ENCODE measurements around the gene EFCC1. TPM values are rescaled to one million over a fixed set of nuclear protein-coding genes. Genes with fewer than 3 reads are reported as not detected.

The EFCC1 gene
- total RNA-seq, 4 donors from 2014 or later: 0.76 to 2.5 (median 1.1) TPM

- Histone ChIP-seq H3K27me3 (no peaks in the 10 kb centered on the region), H3K4me3 (no peak overlapping the region), H3K36me3 (no peaks in the 10 kb centered on the region), H3K9me3 (no peaks in the 10 kb centered on the region), H3K4me1 (peaks cover 26% of the 10 kb centered on the region), H3K27ac (no peak overlapping the region)
- TF ChIP-seq POLR2A (IDR thresholded peaks at IDR 0.05): no peak
- TF ChIP-seq CTCF (IDR thresholded peaks at IDR 0.05): no peak
- no peak for TF ChIP-seq EP300 (IDR thresholded peaks at IDR 0.05)
- no peak for TF ChIP-seq POLR2AphosphoS5 (IDR thresholded peaks at IDR 0.05)
- WGBS: 94% methylated on average over 3 of the region's 3 CpGs
- DNase-seq (ENCODE audit: low spot score in 2 of 2): no peak
Measured at GRCh38 chr3:129054605-129055104, 53.6 kb downstream of the EFCC1 start.

GRCh38 chr3:129056451-129057173 lies 55.5 kb downstream of the EFCC1 start:
- Histone ChIP-seq H3K27me3 (no peaks in the 10 kb centered on the region), H3K9me3 (no peaks in the 10 kb centered on the region), H3K36me3 (no peaks in the 10 kb centered on the region), H3K4me1 (peaks cover 26% of the 10 kb centered on the region), H3K4me3 (no peak overlapping the region), H3K27ac (no peak overlapping the region)
- 78% methylated on average over 9 of the region's 9 CpGs for WGBS
- DNase-seq (ENCODE audit: low spot score in 2 of 2): no peak
- no peak for TF ChIP-seq EP300 (IDR thresholded peaks at IDR 0.05)
- no peak for TF ChIP-seq POLR2A (IDR thresholded peaks at IDR 0.05)
- no peak for TF ChIP-seq CTCF (IDR thresholded peaks at IDR 0.05)
- TF ChIP-seq POLR2AphosphoS5 (IDR thresholded peaks at IDR 0.05): no peak

GRCh38 chr3:129057249-129057648 lies 56.1 kb downstream of the EFCC1 start:
- Histone ChIP-seq H3K36me3 (no peaks in the 10 kb centered on the region), H3K27me3 (no peaks in the 10 kb centered on the region), H3K27ac (no peak overlapping the region), H3K4me3 (no peak overlapping the region), H3K4me1 (peaks cover 22% of the 10 kb centered on the region), H3K9me3 (no peaks in the 10 kb centered on the region)
- DNase-seq (ENCODE audit: low spot score in 2 of 2): no peak
- 94% methylated on average over 4 of the region's 4 CpGs for WGBS
- no peak for TF ChIP-seq EP300 (IDR thresholded peaks at IDR 0.05)

- Histone ChIP-seq H3K27me3 (no peaks in the 10 kb centered on the region), H3K4me3 (no peak overlapping the region), H3K4me1 (peaks cover 8% of the 10 kb centered on the region), H3K9me3 (no peaks in the 10 kb centered on the region), H3K27ac (no peak overlapping the region), H3K36me3 (no peaks in the 10 kb centered on the region)
- TF ChIP-seq CTCF (IDR thresholded peaks at IDR 0.05): no peak
- TF ChIP-seq EP300 (IDR thresholded peaks at IDR 0.05): no peak
- no peak for TF ChIP-seq POLR2AphosphoS5 (IDR thresholded peaks at IDR 0.05)
- DNase-seq (ENCODE audit: low spot score in 2 of 2): no peak
- WGBS: 45% methylated on average over 2 of the region's 4 CpGs
Measured at GRCh38 chr3:129058441-129059200, 57.5 kb downstream of the EFCC1 start.

- no peak overlapping the region for H3K27ac ChIP-seq
- H3K36me3 ChIP-seq: no peaks in the 10 kb centered on the region
- DNase-seq (ENCODE audit: low spot score in 2 of 2): no peak
- TF ChIP-seq CTCF (IDR thresholded peaks at IDR 0.05) (no peak), POLR2AphosphoS5 (IDR thresholded peaks at IDR 0.05) (no peak), POLR2A (IDR thresholded peaks at IDR 0.05) (no peak), EP300 (IDR thresholded peaks at IDR 0.05) (no peak)
- no peaks in the 10 kb centered on the region for H3K9me3 ChIP-seq
- 80% methylated on average over 11 of the region's 11 CpGs for WGBS
- no peak overlapping the region for H3K4me3 ChIP-seq
- H3K27me3 ChIP-seq: no peaks in the 10 kb centered on the region
- H3K4me1 ChIP-seq: peaks cover 3% of the 10 kb centered on the region
Measured at GRCh38 chr3:129059311-129059958, 58.3 kb downstream of the EFCC1 start.
